Upper lobe of left lung (tissue), 4 donors: ENCODE results near the gene P4HTM.

Experiments
- EP300 ChIP-seq, 4 donors: sonication (generic); formaldehyde crosslinking; IDR thresholded peaks; one replicate each; pipeline ENCODE4 v1.5.1; 2017; ENCODE audit warnings: antibody characterized with exemption in 4 of 4, control low read depth in 2 of 4
- POLR2A ChIP-seq, 4 donors: fragments of 450-650 bp; IDR thresholded peaks; one replicate each; pipeline ENCODE4 v1.5.1; 2016 to 2017; ENCODE audit warnings: antibody characterized with exemption in 4 of 4, mild to moderate bottlenecking in 2 of 4
- POLR2AphosphoS5 ChIP-seq, 2 donors: sonication (generic); formaldehyde crosslinking; IDR thresholded peaks; one replicate each; pipeline ENCODE4 v1.5.1; 2017; ENCODE audit warnings: antibody characterized with exemption in 2 of 2
- TF ChIP-seq, protein P1 (sequence below), 6 experiments: fragments of 450-650 bp in 4 of 6; fragments of 200-600 bp in 2 of 6; sonication (generic) in 2 of 6; IDR thresholded peaks; one replicate each; pipeline ENCODE4 v1.5.1; 2016 to 2019; ENCODE audit warnings: antibody characterized with exemption in 6 of 6

- TF ChIP-seq, protein P1, sequence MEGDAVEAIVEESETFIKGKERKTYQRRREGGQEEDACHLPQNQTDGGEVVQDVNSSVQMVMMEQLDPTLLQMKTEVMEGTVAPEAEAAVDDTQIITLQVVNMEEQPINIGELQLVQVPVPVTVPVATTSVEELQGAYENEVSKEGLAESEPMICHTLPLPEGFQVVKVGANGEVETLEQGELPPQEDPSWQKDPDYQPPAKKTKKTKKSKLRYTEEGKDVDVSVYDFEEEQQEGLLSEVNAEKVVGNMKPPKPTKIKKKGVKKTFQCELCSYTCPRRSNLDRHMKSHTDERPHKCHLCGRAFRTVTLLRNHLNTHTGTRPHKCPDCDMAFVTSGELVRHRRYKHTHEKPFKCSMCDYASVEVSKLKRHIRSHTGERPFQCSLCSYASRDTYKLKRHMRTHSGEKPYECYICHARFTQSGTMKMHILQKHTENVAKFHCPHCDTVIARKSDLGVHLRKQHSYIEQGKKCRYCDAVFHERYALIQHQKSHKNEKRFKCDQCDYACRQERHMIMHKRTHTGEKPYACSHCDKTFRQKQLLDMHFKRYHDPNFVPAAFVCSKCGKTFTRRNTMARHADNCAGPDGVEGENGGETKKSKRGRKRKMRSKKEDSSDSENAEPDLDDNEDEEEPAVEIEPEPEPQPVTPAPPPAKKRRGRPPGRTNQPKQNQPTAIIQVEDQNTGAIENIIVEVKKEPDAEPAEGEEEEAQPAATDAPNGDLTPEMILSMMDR (IDR thresholded peaks at IDR 0.05): no peak
- no peak for TF ChIP-seq POLR2AphosphoS5 (IDR thresholded peaks at IDR 0.05)
- no peak for TF ChIP-seq EP300 (IDR thresholded peaks at IDR 0.05)
- TF ChIP-seq POLR2A (IDR thresholded peaks at IDR 0.05): no peak
Observed at GRCh38 chr3:49015072-49015471, 25.0 kb downstream of the P4HTM start.
